Stimulated activated CD8-positive, alpha-beta memory T cell treated with anti-CD3 and anti-CD28 coated beads, Interleukin-12 subunit alpha, Interleukin-12 subunit beta, amount 100 ng/mL, for 4 hours (primary cell): ENCODE measurements around the gene SDC4.
"Not testable (repeated sequence)": the region's sequence is repeated elsewhere in the genome, so short reads cannot be mapped to it uniquely, and the experiment has no call there.

Source experiments
- DNase-seq: peaks from one replicate; pipeline ENCODE4 v3.0.0-alpha.2; 2020; ENCODE audit warnings: low read depth

The SDC4 gene

DNA sequence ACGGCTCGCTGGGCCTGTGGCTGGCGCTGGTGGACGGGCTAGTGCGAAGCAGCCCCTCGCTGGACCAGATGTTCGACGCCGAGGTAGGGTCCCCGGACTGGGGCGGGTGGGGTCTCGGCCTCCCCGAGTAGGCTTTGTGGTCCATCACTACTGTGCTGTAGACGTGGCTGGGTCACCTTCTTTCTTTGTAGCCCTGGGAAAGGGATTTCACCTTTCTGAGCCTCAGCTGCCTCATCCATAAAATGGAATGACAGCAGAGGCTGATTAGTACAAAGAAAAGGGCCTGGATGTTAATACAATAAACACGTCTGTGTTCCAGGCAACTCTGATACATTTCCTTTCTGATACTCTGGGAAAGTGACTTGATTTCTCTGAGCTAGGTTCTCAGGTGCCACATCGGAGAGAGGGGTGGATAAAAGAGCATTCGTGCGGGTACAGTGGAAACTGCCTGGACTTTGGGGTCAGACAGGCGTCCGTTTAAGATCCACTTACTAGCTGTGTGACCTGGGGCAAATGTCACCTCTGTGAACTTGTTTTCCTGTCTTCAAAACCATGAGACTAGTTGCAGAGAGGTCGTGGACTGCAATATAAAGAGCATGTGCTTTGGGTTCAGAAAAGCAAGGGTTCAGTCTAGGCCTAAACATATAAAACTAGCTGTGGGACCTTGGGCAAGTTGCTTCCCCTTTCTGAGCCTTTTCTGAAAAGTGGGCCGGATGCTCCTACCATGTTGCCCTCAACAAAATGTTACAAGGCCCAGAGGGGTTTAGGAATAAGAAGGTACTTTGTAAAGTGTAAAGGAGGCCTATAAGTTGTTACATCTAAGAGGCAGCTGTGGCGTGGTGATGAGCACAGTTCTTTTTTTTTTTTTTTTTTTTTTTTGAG lies 15.6 kb upstream of the SDC4 start:
- no peak for DNase-seq

DNA sequence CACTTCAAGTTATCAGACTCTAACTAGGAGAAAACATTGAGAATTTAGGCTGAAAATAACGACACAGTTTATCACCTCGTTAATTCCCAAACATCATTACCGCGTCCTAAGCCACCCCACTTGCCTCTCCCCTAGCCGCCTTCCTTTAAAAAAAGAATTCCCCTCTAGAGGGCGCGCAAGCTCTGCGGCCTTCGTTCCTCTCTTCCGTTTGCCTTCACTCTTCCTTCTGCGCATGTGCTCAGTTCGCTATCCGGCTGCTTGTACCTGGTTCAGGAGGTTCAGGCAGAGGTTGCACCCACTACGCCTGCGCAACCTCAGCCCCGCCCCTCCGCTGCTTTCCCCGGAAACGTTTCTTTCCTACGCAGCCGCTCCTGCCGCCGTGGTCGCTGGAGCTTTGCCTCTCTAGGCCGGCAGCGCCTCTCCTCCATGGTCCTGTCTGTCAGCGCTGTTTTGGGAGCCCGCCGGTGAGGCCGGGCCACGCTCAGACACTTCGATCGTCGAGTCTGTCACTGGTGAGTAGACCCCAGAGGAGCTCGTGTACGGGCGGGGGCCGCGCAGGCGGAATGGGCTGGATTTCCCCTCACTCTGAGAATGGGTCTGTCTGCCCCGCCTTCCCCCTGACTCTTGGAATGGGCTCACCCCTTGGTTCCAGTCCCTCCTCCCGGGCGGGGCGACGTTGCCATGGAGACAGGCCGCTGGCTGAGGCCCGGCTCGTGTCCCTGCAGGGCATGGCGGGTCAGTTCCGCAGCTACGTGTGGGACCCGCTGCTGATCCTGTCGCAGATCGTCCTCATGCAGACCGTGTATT lies 14.8 kb upstream of the SDC4 start, which contains the start of gene SYS1:
Gene SYS1 (plus strand): TSS at position 353 of the 807 bp plus-strand sequence. CDS start 376 bp downstream, at position 729.
- peak; percentile 95 for DNase-seq

DNA sequence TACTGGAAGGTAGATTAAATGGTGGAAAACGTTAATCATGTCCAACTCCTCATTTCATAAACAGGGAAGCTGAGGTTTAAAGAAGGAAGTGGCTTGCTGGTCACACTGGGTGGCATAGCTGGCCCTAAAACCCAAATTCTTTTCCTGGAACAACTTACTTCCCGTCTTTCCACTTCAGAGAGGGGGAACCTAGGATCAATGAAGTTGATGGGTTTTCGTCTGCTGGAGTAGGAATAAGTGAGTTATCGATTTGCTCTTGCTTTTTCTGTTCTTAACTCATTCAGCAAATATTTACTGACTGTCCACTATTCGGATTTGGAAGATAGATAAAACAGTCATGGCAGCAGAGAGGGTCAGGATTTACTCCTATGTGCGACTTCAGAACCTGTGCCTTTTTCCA lies 13.6 kb upstream of the SDC4 start:
- DNase-seq = no peak

DNA sequence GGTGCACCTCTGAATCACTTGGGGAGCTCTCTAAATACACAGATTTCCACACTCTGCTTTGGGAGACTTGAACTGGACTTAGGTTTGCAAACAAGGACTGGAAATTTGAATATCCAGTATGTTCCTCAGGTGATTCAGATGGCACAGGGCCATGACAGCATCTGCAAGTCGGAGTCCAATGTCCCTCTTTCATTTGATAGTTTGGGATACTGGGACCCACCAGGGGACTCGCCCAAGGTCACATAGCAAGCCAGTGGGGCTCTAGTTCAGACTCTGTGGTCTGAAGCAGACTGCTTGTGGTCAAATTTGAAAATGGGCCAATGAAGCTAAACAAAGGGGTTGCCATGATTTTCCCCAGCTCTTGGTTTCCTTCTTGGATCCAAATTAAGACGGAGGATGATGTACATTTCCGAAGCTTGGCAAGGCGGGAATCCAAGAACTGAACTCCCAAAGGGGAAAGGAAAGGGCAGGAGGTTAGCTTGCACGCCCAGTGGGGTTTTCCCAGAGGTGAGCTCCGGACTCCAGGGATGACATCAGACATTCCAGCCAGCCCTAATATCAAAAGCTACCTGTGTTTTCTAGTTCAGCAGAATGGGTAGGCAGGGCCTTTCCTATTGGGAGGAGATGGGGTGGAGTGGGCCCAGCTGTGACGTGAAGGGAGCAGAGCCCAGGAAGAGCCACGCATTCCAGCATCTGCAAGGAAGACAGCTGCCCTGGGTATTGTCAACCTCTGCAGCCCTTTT lies 11.4 kb upstream of the SDC4 start:
- no peak for DNase-seq

DNA sequence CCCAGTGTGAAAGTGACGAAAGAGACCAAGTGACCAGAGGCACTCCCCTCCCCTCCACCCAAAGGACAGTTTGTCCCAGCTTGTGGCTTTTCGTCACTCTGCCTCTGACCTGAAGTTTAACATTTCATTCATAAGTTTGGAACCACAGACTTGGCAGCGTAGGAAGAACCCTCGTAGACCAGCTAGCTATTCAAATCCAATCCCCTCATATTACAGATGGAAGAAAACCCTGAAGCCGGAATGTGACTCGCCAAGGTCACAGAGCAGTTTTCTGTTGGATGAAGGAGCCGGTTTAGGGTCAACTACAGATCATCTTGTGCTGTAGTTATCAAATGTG lies 10.8 kb upstream of the SDC4 start:
- DNase-seq = no peak

DNA sequence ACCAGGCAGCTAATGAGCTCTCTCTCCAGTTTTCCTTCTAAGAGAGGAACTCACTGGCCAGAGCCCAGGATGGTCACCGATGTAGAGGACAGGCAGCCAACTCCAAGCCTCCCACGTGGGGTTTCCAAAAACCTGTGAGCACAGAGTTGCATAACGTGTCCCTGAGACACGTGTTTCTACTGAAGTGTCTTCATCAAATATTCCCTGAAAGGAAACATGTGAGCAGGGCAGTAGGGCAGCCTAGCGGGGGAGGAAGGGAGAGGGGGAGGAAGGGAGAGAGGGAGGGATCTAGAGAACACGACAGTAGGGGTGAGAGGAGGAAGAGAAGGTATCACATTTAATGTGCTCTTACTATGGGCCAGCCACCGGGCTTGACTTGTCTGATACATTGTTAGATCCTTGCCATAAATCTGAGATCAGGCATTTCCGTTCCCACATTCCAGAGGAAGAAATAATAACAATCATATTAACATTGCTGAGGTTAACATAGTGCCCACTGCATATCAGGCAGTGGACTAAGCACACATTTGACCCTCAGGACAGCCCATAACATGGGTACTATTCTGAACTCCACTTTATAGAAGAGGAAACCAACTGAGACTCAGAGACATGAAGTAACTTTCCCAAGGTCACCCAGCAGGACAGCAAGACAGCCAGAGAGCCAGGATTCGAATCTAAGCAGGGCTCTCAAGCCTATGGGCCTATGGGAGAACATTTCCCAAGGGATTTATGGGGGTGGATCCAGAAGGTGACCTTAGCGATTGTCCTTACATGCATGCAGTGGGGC lies 10.3 kb upstream of the SDC4 start:
- no peak for DNase-seq

DNA sequence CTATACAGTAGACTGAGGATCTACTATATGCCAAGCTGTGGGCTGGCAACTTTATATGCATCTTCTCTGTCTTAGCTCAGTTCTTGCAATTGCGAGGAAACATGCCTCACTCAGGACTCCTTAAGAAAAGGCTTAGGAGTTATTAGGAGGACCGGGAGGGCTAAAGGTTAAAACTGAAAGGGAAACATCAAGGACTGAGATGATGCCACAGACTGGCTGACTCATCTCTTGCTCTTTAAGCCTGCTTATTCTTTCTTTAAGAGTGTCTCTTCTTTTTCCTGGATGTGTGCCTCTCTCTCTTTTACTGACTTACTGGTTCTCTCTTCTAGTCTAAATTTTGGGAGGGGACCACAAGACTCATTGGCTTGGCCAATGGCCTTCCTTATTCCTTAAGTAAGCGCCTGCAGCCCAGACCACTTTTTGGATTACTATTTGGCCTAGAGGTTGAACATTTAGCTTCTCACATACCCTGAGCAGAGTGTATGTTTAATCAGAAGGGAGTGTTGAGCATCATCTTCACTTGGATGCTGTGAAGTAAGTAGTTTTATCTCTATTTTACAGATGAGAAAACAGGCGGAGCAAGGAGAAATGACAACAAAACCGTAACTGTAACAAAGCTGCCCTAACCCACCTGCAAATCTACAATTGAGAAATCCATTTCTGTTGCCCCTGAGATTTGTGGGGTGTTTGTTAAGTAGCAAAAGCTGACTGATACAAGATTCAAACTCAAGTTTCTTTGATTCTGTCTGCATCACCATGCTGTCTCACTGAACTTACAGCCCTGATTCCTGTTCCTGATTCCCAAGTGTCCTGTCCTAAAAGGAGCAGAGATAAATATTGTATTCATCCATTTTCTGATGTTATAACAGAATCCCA lies 7.2 kb upstream of the SDC4 start:
- DNase-seq = no peak

DNA sequence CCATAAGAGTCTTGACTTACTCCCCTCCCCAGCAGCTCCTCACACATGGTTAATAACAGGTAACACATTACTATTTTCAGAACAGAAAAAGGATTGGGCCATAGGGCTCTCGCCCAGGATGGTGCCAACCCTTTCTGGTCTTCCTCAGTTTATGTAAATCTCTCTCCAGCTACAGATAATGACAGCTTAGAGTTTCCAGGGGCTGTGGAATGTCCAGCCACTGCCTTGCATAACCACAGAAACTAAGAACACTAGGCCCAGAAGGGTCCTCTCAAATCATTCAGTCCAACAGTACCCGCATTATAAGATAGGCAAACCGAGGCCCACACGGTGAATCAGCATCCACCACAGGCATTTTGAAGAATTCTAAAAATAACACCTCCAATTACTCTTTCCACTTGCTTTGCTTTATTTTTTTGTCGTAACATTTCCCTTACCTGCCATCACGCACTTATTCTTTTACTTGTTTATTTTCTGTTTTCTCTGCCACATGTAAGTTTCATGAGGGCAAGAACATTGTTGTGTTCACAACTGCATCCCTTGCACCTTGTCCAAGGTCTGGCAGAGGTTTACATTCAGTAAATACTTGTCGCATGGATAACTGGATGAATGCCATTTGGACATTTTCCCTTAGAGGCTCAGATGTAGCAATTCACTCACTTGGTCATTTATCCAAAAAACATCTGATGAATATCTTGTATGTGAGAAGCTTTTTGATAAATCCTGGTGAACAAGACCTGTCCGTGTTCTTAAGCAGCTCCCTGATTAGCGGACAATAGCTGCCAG lies 6.4 kb upstream of the SDC4 start:
- DNase-seq = no peak

DNA sequence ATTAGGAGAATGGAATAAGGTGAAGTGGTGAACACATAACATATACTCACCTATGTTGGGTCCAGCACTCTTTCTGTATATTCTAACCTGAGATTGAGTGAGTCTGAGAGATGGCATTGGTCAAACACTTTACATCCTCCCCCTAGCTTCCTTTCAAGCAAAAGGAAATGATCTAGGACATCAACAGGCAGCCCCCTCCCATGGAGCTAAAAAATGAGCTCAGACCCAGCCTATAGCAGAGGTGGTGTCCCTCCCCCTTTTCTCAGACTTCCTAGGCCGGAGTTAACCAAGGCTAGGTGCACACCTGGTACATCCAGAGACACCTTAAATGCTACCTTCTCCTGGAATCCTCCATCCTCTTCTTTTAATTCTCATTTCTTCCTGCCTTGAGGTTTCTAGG lies 5.5 kb upstream of the SDC4 start:
- DNase-seq = no peak

DNA sequence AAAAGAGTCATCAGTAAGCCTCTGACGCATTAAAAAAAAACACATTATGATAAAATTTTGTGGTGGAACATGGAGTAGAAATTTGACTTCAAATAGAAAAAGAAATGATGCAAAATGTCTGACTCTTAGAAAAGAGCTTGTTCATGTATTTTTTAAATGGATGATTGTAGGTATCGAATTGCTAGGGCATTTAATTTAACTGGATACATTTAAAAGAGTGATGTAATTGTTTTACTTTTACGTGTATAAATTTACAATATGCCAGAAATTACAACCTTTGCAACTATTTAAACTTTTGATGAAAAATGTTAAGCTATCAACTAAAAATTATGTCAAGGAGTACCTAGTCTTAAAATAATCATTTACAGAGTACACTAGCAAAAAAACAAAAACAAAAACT lies 4.5 kb upstream of the SDC4 start:
- no peak for DNase-seq

DNA sequence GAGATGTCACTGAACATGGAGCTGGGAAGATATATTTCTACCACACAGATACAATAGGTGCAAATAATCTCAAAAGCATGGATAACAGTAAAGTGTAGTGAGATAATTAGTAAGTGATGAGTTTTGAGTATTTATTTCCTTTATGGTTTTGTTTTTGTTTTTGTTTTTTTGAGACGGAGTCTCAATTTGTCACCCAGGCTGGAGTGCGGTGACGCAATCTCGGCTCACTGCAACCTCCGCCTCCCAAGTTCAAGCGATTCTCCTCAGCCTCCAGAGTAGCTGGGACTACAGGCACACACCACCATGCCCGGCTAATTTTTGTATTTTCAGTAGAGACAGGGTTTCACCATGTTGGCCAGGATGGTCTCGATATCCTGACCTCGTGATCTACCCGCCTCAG lies 2.6 kb upstream of the SDC4 start:
- DNase-seq = not testable (repeated sequence)

DNA sequence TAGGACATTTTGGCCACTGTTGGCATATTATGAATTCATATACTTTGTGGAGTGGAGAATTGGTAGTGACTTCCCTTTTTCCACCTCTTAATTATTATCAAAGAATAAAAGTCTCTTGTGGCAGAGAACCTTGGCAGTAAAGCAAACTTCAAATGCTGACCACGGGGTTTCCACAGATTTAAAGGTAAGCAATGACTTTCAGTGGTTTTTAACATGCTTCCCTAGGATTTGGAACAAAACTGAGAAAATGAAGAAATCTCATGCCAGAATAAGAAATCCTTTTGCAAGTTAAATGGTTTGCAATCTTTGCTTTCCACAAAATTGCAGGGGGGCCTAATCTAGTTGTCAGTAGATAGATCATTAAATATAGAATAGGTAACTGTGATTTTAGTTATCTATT lies 2.0 kb upstream of the SDC4 start:
- DNase-seq = no peak

DNA sequence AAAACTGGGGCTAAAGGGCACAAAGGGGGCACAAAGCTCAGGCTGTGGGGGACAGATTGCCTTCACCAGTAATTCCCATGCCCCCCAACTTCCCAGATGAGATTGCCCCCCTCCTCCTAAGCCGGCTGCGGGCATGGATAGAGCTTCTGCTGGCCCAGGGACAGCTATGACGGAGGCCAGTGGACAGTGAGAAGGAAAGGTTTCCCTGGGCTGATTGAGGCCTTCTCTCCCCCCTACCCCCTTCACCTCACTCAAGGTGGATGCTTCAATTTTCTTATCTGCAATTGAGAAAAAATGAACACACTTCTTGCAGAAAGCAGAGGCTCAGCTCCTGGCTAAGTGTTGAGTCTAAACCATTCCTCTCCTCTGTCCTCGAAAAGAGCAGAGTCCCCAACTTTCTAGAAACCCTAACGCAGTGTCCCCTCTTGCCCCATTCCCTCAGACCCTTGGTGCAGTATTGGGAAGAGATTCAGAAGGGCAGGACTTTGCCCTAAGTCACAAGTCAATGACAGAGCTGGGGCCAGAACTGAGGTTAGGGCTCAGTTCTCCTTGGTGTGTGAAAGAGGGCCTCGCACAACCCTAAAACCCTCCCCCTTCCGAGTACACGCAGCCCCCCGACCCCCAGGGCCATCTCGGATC lies 808 bp downstream of the SDC4 start:
- DNase-seq = no peak

DNA sequence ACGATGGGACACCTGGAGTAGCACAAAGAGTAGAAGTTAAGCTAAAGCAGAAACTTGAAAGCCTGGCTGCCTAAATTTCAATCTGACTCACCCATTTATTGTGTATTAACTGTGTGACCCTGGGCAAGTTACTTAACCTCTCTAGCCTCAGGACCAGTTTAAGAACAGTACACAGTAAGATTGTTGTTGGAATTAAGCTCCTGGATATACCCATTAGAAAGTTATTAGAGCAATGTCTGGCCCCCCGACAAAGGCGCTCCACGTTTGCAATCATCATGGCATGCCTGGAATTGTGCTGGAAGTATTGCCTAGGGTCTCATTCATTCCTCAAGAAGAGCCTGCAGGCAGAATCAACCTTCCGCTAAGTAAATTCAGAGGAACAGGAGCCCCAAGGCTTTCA lies 1.4 kb downstream of the SDC4 start:
- DNase-seq = no peak

DNA sequence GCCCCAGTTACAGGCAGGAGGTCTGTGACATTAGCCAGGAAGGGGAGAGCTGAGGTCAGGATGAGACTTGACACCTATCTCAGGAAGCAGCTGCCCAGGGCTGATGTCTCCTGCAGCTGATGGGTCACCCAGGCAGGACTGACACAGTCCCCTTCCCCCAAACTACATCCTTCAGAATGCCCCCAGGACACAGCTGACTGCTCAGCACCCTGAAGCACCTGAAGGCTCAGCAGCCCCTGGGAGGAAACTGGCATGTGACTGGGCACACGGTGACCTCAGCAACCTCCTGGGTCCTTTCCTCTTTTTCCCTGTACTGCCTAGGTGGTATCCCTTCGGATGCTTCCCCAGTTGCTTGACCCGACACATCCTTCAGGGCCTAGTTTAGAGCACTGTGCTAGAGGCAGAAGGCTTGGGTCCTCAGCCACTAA lies 1.9 kb downstream of the SDC4 start:
- DNase-seq = no peak

DNA sequence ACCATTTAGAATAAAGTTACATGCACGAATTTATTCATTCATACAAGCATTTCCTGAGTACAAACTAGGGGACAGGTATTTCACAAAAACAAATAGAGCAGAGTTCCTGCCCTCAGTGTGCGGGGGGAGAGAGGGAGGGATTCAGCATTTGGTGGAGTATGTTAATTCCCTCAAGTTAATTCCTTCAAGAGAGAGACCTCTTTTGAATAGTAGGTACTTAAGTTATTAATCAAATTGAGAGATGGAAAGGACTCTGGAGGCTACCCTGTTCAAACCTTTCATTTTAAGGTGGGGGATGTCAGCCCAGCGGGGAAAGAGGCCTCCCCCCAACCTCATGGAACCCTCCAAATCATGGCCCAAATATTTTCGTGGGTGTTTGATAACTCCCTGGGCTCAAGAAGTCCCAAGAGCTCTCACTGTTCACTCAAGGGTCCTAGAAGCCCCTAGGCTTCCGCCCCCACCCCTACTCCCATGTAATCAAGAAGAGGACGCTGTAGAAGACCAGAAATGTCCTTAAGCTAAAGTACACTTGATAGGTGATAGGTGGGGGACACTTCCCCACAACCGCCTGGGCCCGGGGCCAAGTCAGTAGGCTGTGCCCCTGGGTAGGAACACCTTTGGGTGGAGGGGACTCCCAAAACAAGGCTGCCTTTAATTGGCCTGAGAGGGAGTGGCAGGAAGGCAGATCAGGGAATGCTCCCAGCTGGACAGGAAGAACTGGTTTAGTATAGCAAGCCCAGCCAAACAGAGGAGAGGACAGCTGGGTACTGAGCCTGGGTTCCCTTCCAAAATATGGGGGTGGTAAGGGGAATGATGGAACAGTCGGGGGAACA lies 2.9 kb downstream of the SDC4 start:
- no peak for DNase-seq

DNA sequence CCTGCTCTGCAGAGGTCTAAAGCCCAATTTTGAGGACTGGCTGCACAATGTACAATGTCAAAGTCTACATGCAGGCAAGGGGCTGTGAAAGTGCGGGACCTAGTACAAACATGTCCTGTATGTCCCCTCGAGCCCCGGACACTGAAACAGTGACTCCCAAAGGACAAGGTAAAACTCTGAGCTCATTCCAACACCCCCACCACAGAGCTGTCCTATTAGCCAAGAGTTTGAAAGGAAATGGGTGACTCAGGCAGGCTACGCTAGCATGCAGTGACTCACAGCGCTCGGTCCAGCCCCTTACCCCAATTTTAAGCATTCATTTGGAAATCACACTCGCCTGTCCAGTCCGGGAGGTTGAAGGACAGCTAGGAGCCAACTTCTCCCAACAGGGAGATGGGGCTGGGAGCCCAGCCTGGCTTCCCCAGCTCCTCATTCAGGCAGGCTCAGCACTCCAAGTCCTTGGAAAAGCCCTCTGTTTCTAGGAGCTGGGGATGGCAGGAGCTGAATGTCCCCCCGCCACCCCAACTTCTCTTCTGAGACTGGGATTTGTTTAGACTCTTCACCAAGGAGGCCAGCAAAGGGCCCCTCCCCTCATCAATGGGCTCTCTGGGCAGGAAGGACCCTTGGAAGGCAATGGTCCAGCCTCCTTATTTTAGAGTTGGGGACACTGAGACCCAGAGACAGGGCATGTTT lies 3.9 kb downstream of the SDC4 start:
- no peak for DNase-seq
